Activated B cell treated with CpG ODN at 0.5 μM for 24 hours (primary cell): ENCODE data around the gene BUD13. TPM values are rescaled to one million over a fixed set of nuclear protein-coding genes. Genes with fewer than 3 reads are reported as not detected.

Experiments used
- ATAC-seq: fragments of 200-7000 bp; cut with Tn5 transposase; one replicate; pipeline ENCODE4 v1.10.0; 2021; ENCODE audit warnings: low read depth, mild to moderate bottlenecking, moderate library complexity
- CTCF ChIA-PET: fragments of 350-600 bp; sonication (Branson Sonifier 250); formaldehyde crosslinking; loops from one replicate; lab custom pipeline; 2021; ENCODE audit warnings: antibody characterized with exemption; lab: Charles Lee
- POLR2A ChIA-PET: fragments of 350-600 bp; sonication (Branson Sonifier 250); formaldehyde crosslinking; loops from one replicate; lab custom pipeline; 2021; ENCODE audit warnings: antibody characterized with exemption; lab: Charles Lee
- DNase-seq: peaks from one replicate; pipeline ENCODE4 v3.0.0; 2022
- H3K27ac Mint-ChIP-seq: one replicate; pipeline ENCODE4 v1.8.0; 2020; ENCODE audit warnings: mixed read lengths
- H3K27me3 Mint-ChIP-seq: one replicate; pipeline ENCODE4 v1.8.0; 2021; ENCODE audit warnings: mixed read lengths
- H3K36me3 Mint-ChIP-seq: one replicate; pipeline ENCODE4 v1.8.0; 2021; ENCODE audit warnings: low read depth, mixed read lengths
- H3K4me1 Mint-ChIP-seq: one replicate; pipeline ENCODE4 v1.8.0; 2021; ENCODE audit warnings: mixed read lengths
- H3K4me3 Mint-ChIP-seq: one replicate; pipeline ENCODE4 v1.8.0; 2020; ENCODE audit warnings: mild to moderate bottlenecking, mixed read lengths
- H3K9me3 Mint-ChIP-seq: one replicate; pipeline ENCODE4 v1.8.0; 2020; ENCODE audit warnings: mixed read lengths
- intact Hi-C: fragments of 100-400 bp; cut with micrococcal nuclease; formaldehyde crosslinking; loops from one replicate; pipeline ENCODE4 v1.15.1; 2024
- total RNA-seq: library from RNA; stranded (reverse); gene quantifications from 2 replicates; pipeline ENCODE4 v1.2.3, GENCODE V29; 2022
- TF ChIP-seq, protein P1 (sequence below): fragments of 200-600 bp; IDR thresholded peaks from one replicate; pipeline ENCODE4 v1.8.0; 2022; ENCODE audit warnings: antibody characterized with exemption, mild to moderate bottlenecking

The BUD13 gene
- total RNA-seq, 1 donor from 2014 or later, result 18.8 TPM

DNA sequence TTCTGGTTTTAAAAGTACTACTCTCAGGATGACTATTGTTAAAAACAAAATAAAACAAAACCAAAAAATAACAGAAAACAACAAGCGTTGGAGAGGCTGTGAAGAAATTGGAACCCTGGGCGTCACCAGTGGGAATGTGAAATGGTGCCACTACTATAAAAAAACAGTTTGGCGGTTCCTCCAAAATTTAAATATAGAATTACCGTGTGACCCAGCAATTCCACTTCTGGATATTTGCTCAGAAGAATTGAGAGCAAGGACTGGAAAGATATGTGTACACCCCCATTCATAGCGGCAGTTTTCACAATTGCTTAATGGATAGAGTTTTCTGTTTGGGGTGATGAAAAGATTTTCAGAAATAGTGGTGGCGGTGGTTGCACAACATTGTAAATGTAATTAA is 41.7 kb upstream of the BUD13 start:
- H3K4me3 Mint-ChIP-seq, result no peak overlapping the region
- CTCF ChIA-PET, result no interaction called here
- POLR2A ChIA-PET, result no interaction called here
- no peak for ATAC-seq
- no peaks in the 10 kb centered on the region for H3K36me3 Mint-ChIP-seq
- H3K4me1 Mint-ChIP-seq, result no peaks in the 10 kb centered on the region
- intact Hi-C loops, result no loop called here
- TF ChIP-seq, protein P1, sequence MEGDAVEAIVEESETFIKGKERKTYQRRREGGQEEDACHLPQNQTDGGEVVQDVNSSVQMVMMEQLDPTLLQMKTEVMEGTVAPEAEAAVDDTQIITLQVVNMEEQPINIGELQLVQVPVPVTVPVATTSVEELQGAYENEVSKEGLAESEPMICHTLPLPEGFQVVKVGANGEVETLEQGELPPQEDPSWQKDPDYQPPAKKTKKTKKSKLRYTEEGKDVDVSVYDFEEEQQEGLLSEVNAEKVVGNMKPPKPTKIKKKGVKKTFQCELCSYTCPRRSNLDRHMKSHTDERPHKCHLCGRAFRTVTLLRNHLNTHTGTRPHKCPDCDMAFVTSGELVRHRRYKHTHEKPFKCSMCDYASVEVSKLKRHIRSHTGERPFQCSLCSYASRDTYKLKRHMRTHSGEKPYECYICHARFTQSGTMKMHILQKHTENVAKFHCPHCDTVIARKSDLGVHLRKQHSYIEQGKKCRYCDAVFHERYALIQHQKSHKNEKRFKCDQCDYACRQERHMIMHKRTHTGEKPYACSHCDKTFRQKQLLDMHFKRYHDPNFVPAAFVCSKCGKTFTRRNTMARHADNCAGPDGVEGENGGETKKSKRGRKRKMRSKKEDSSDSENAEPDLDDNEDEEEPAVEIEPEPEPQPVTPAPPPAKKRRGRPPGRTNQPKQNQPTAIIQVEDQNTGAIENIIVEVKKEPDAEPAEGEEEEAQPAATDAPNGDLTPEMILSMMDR, result no peak
- peaks cover 2% of the 10 kb centered on the region for H3K27me3 Mint-ChIP-seq
- no peak for DNase-seq
- H3K27ac Mint-ChIP-seq, result no peak overlapping the region
- no peaks in the 10 kb centered on the region for H3K9me3 Mint-ChIP-seq

DNA sequence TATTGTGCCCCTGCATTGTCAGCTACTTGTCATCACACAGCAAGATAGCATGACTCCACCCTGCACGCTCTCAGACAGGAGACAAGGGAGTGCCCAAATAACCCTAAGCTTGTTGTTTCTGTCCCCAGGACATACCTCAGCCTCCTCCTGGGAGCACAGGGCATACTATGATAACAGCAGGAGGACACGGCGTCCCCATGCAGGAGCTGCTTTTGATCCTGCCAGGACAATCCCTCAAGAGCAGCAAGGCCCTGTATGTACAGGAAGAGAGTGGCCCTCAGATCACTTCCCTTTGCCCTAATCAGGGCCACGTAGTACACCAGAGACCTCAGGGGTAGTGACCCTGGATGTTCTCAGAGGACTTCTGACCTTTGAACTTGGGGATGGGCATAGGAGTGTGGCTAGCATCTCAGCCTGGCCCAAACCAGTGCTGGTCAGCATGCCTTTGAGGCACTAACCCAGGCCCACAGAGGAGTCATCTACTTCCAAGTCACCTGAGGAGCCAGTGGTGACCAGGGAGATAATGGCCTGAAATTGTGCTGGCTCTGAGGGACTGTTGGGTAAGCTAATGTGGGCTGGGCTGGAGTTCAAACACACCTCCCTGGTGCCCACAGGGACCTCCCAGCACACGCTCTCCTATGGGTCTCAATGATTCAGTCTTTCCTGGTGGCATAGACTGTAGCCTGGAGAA is 41.1 kb upstream of the BUD13 start:
- TF ChIP-seq, protein P1, result no peak
- ATAC-seq, result no peak
- ChIA-PET POLR2A (no interaction called here), CTCF (no interaction called here)
- intact Hi-C loops, result no loop called here
- no peak overlapping the region for H3K4me3 Mint-ChIP-seq
- no peaks in the 10 kb centered on the region for H3K9me3 Mint-ChIP-seq
- no peak for DNase-seq
- H3K27ac Mint-ChIP-seq, result no peak overlapping the region
- no peaks in the 10 kb centered on the region for H3K36me3 Mint-ChIP-seq
- H3K27me3 Mint-ChIP-seq, result peaks cover 5% of the 10 kb centered on the region
- no peaks in the 10 kb centered on the region for H3K4me1 Mint-ChIP-seq

DNA sequence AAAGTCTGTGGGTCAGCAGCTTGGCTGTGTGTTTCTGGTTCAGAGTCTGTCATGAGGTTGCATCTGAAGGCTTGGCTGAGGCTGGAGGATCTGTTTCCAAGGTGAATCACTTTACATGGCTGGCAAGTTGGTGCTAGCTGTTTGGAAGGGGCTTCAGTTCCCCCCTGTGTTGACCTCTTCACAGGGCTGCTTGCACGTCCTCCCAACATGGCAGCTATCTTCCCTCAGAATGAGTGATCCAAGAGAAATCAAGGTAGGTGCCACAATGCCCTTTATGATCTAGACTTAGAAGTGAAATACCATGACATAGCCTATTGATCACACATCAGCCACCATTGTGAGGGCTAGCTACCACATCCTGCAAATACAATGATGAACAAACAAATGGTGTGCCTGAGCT is 40.4 kb upstream of the BUD13 start:
- H3K9me3 Mint-ChIP-seq, result no peaks in the 10 kb centered on the region
- ChIA-PET POLR2A (no interaction called here), CTCF (no interaction called here)
- ATAC-seq, result no peak
- intact Hi-C loops, result no loop called here
- no peak overlapping the region for H3K27ac Mint-ChIP-seq
- no peaks in the 10 kb centered on the region for H3K4me1 Mint-ChIP-seq
- no peaks in the 10 kb centered on the region for H3K36me3 Mint-ChIP-seq
- no peak overlapping the region for H3K4me3 Mint-ChIP-seq
- peaks cover 6% of the 10 kb centered on the region for H3K27me3 Mint-ChIP-seq
- no peak for DNase-seq
- TF ChIP-seq, protein P1, result no peak

DNA sequence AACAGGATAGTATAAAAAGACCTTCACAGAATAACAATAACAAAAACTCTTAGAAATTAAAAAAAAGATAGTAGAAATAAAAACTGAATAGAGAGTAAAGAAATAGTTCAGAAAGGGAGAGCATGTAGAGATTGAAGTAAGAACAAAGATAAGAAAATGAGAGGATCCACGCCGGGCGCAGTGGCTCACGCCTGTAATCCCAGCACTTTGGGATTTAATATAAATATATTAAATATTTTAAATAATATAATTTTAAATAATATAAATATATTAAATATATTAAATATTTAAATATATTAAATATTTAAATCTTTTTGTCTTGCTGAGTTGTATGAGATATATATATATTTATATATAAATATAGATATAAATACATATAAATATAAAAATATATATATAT is 39.3 kb upstream of the BUD13 start:
- POLR2A ChIA-PET, result no interaction called here
- H3K4me1 Mint-ChIP-seq, result no peaks in the 10 kb centered on the region
- peaks cover 11% of the 10 kb centered on the region for H3K27me3 Mint-ChIP-seq
- CTCF ChIA-PET, result no interaction called here
- no peak for DNase-seq
- no peak overlapping the region for H3K4me3 Mint-ChIP-seq
- no peak overlapping the region for H3K27ac Mint-ChIP-seq
- TF ChIP-seq, protein P1, result no peak
- no peaks in the 10 kb centered on the region for H3K36me3 Mint-ChIP-seq
- intact Hi-C loops, result no loop called here
- H3K9me3 Mint-ChIP-seq, result no peaks in the 10 kb centered on the region
- no peak for ATAC-seq

DNA sequence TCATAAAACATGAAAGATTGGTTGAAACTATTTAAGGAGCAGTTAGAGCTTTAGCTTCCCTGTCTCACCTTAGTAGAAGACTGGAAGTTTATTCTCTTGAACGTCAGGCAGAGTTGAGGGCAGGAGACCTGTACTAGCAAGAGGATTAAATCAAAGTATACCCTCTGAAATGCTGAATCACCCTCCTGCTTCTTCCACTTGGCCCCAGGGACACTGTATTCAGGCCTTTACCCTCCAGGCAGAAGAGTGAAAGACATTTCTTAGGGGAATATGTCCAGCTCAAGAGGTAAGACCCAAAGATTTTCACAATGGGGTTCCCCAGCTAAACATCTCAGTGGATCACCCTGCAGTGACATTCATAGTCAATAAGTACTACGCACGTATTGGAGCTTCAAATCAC is 38.4 kb upstream of the BUD13 start:
- intact Hi-C loops, result no loop called here
- H3K27me3 Mint-ChIP-seq, result peaks cover 11% of the 10 kb centered on the region
- ATAC-seq (no peak), DNase-seq (no peak)
- TF ChIP-seq, protein P1, result no peak
- POLR2A ChIA-PET, result no interaction called here
- no peak overlapping the region for H3K27ac Mint-ChIP-seq
- CTCF ChIA-PET, result no interaction called here
- H3K9me3 Mint-ChIP-seq, result no peaks in the 10 kb centered on the region
- H3K4me3 Mint-ChIP-seq, result no peak overlapping the region
- H3K4me1 Mint-ChIP-seq, result no peaks in the 10 kb centered on the region
- no peaks in the 10 kb centered on the region for H3K36me3 Mint-ChIP-seq
